Upper lobe of left lung (tissue), 4 donors: ENCODE results near the gene PTPRF.

Experiments used
- CTCF ChIP-seq, 6 experiments: fragments of 450-650 bp in 4 of 6; fragments of 200-600 bp in 2 of 6; sonication (generic) in 2 of 6; IDR thresholded peaks; one replicate each; pipeline ENCODE4 v1.5.1; 2016 to 2019; ENCODE audit warnings: antibody characterized with exemption in 6 of 6
- POLR2A ChIP-seq, 4 donors: fragments of 450-650 bp; IDR thresholded peaks; one replicate each; pipeline ENCODE4 v1.5.1; 2016 to 2017; ENCODE audit warnings: antibody characterized with exemption in 4 of 4, mild to moderate bottlenecking in 2 of 4
- POLR2AphosphoS5 ChIP-seq, 2 donors: sonication (generic); formaldehyde crosslinking; IDR thresholded peaks; one replicate each; pipeline ENCODE4 v1.5.1; 2017; ENCODE audit warnings: antibody characterized with exemption in 2 of 2

GRCh38 chr1:43611950-43612349 is 81.3 kb downstream of the PTPRF start:
- TF ChIP-seq CTCF (IDR thresholded peaks at IDR 0.05) (no peak), POLR2AphosphoS5 (IDR thresholded peaks at IDR 0.05) (no peak), POLR2A (IDR thresholded peaks at IDR 0.05) (no peak)
